Suppressor macrophage (primary cell): ENCODE measurements around the gene CMTM5.
A peak's percentile ranks its signal among the peaks of the same experiment; 100 is the strongest.

Experiments
- DNase-seq, 4 experiments: peaks; one replicate each; pipeline ENCODE4 v3.0.0-alpha.2; 2020 to 2022
- total RNA-seq, 17 experiments: gene quantifications; one replicate each; lab custom pipeline; 2026; ENCODE audit warnings: mixed read lengths in 6 of 17, inconsistent platforms in 3 of 17; lab: John Stamatoyannopoulos, UW

CMTM5 gene, protein sequence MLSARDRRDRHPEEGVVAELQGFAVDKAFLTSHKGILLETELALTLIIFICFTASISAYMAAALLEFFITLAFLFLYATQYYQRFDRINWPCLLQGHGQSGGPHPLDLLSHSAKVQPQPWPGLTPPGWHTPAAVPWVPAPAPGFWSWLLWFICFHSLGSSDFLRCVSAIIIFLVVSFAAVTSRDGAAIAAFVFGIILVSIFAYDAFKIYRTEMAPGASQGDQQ
- total RNA-seq = 0 to 0.99 (median 0) reads per million in 17 experiments

DNA sequence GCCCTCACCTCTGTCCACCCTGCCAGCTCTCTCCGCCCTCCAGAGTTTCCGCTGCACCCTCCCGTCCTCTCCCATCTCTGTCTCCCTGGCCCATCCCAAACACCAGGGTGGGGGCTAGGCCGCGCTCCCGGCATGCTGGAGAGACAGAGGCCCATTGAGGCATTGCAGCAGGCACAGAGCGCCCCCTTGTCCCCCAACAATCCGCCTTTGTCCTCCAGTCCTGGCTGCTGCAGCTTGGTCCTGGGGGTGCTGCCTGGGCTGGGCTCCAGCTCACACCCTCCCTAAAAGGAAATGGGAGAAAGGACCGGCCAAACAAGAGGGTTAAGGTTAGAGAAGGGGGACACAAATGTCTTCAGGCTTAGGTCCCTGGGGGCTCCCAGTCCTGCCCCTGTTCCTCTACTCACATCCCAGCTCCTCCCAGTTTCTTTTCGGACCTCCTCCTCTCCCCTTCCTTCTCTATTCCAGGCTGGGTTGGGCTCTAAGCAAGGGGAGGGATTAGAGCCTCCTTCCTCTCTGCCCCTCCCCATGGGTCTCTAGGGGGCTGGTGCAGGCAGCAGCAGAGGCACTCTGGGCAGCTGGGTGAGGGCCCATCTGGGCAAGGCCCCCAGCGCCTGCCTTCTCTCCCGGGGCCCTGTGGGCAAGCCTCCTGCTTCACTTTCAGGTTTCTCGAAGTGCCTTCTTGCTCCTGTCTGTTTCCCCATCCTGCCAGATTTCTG, at the start of gene CMTM5:
Gene CMTM5 (plus strand): TSS at position 565 of the 716 bp plus-strand sequence. CDS start 206 bp downstream, outside the sequence.
- DNase-seq = no peak

GRCh38 chr14:23327947-23328744, 48.7 kb upstream of the CMTM5 start:
- peak; percentile 76 to 84 (median 81) for DNase-seq

GRCh38 chr14:23335623-23336022, 41.2 kb upstream of the CMTM5 start:
- DNase-seq = no peak

DNA sequence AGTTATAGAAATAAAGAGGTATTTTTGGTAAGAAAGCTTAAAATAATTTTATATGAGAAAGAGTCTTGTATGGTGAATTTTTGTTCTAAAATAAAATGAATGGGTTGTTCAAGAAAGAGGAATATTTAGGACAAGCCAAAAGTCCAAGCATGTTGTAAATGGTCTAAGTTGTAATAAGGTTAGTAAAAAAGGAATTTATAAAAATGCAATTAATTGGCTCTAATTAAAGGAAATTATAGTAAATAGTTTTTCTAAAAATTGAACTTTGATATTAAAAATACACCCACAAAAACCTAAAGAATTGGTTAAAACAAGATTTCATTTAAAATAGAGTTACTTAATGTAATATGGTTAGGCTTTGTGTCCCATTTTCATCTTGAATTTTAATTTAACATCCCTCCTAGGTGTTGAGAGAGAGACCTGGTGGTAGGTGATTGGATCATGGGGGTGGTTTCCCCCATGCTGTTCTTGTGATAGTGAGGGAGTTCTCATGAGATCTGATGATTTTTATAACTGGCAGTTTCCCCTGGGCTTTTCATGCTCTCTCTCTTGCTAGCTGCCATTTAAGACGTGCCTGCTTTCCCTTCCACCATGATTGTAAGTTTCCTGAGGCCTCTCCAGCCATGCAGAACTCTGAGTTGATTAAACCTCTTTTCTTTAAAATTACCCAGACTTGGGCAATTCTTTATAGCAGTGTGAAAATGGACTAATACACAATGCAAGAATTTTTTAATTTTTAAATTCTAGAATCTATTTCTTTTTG, 37.2 kb upstream of the CMTM5 start:
- no peak for DNase-seq

GRCh38 chr14:23344481-23344880, 32.4 kb upstream of the CMTM5 start:
- no peak for DNase-seq

DNA sequence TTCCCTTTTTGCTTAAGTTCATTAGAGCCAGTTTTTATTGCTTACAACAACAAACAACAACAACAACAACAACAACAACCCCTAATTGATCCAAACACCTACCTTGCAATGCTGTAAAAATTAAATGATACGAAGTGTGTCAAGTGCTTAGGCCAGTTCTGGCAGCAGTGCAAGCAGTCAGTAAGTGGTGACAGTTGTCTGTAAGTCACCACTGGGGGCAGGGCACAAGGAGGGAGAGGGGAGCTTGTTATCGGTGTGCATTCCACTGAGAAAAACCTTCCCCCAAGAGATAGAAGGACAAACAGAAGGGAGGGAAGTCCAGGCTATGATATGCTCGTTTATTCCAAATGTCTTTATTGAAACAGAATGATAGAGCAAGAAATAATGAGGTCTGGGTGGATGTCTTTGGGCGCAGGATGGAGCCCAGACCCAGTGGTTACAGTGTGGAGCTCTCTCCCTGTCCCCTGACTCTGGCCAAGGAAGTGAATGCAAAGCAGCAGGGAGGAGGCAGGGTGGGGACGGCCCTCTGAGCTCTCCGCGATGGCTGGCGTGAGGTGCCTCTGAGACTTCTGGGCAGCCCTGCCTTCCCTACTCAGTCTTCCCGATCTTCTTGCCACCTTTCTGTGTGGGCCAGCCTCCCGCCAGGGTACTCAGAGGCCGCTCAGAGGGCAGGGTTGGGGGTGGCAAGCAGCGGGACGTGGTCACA, 30.7 kb upstream of the CMTM5 start:
- no peak for DNase-seq

- no peak for DNase-seq
These were observed 30.0 kb upstream of the CMTM5 start for GRCh38 chr14:23346693-23347405.

DNA sequence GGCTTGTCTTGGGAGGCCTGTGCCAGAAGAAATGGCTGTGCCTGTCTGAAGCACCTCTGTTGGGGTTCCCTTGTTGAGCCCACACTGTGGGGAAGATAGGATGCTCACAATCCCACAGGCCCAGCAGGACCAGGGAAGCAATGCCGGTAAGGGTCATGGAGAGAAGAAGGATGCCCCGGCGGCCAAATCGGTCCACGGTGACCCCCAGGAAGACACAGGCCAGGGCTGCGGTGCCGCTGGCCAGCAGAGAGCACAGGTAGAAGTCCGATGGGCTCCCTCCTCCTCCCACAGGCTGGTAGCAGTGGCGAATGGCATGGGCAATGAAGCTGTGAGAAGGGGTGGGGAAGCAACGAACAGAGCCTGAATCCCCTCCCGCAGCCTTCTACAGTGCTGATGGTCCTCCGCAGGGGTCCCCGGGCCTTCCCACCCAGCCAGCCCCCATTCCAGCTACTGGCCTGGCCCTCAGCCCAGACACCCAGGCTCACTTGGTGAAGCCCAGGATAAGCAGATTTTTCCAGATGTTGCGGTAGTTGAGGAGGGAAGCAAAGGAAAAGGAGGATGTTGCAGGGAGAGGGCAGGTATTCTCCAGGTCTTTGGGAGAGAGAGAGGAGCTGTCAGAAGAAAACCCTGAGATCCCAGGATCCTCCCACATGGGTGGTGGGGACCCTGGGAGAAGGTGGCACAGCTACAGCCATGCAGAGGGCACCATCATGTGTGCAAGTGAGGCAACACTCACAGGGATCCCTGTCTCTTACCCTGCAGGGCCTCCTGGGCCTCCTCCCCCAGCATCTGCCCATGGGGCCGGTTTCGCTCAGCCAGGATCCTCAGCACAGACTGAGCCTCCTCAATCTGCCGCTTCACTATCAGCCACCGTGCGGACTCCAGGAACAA, 29.2 kb upstream of the CMTM5 start:
- DNase-seq = no peak

- DNase-seq = no peak
These were observed 28.6 kb upstream of the CMTM5 start for GRCh38 chr14:23348297-23348655.

GRCh38 chr14:23349156-23349845, 27.5 kb upstream of the CMTM5 start:
- no peak for DNase-seq

- peak in 1 of 4 experiments; percentile 6 for DNase-seq
These were observed 25.0 kb upstream of the CMTM5 start for GRCh38 chr14:23351681-23352505.

- peak; percentile 11 to 49 (median 27) for DNase-seq
These were observed 24.1 kb upstream of the CMTM5 start, which contains the start of gene SLC22A17 for GRCh38 chr14:23352506-23353432. Gene SLC22A17 (minus strand): TSS chr14:23352887.

DNA sequence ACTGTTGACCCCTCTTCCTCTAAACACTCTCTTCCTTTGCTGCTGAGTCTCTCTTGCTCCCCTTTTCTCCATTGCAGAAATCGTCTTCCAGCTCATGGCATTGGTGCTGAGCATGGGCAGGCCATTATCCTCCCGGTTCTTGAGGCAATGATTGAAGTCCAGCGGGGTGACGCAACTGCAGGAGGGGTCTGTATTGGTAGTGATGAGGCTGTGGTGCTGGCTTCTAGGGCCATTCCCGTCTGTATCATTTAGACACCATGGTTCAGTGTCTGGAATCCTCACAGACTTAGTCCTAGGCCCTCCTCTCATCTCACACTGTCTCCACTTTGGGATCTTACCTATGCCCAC, 23.4 kb upstream of the CMTM5 start:
- no peak for DNase-seq

DNA sequence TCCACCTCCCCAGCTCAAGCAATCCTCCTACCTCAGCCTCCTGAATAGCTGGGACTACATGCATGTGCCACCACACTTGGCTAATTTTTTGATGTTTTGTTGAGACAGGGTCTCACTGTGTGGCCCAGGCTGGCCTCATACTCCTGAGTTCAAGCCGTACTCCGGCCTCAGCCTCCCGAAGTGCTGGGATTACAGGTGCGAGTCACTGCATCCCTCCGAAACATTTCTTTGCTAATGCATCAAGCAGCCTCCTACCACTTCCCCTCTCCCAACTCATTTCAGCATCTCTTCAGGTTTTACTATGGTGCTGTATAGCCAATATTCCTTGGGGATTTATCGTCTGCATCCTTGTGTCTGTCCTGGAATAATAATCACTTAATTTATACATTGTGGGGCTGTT, 21.9 kb upstream of the CMTM5 start:
- no peak for DNase-seq

GRCh38 chr14:23355871-23356435, 20.9 kb upstream of the CMTM5 start:
- DNase-seq = no peak

GRCh38 chr14:23356662-23357061, 20.2 kb upstream of the CMTM5 start:
- DNase-seq = no peak

- DNase-seq = no peak
These were observed 19.6 kb upstream of the CMTM5 start for GRCh38 chr14:23357261-23357660.
